ENCODE measurements around the gene WRAP53. TPM values are rescaled to one million over a fixed set of nuclear protein-coding genes. Genes with fewer than 3 reads are reported as not detected.

Gene WRAP53
- total and polyA plus RNA-seq, 9 donors = 1.1 to 10.1 (median 6.1) TPM

DNA sequence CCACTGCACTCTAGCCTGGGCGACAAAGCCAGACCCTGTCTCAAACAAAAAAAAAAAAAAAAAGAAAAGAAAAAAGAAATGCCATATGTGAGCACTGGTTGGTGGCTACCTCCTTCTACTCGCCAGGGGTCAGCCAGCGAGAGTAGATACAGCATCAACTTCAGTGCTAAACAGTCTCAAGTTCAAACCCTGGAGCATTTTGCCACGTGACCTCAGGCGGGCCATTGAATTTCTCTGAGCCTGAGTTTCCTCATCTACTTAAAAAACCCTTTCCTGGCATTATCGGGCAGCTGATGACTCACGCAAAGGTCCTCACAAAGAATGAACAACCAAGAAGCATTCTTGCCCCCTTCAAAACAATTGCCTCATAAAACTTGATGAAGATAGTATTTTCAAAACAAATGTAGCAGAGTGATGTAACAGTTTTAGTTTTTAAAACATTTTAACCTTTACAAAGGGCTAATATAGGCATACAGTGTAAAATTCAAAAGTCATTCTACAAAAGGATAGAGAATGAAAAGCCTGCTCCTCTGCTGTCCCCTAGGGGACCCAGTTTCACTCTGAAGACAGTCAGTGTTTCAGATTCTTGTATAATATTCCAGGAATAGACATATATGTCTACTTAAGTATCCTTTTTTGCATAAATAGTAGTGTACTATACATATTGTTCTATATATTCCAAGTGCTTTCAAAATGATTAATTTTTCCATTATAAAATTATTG lies 57.6 kb downstream of the WRAP53 start:
- Histone ChIP-seq H3K4me3 (no peak overlapping the region), H3K9me3 (no peaks in the 10 kb centered on the region), H3K27me3 (no peaks in the 10 kb centered on the region), H3K36me3 (no peaks in the 10 kb centered on the region), H3K4me1 (ENCODE audit: insufficient read depth) (peaks cover 3% of the 10 kb centered on the region), H3K27ac (no peak overlapping the region)
- 26 to 44% (median 28%) methylated on average over 7 of the region's 7 CpGs for WGBS, 3 donors
- intact Hi-C loops (cut with DNase I) = loop anchor here in 3 of 4 donors (5.0 to 10.0 kb wide), 4 partner anchors 71 to 309 kb away; partner anchors contain the start of genes CYB5D1 (in 1 of the 3), NAA38 (in 1 of the 3) and TMEM88 (in 1 of the 3)
- peak; percentile 29 to 56 (median 41) for DNase-seq
- TF ChIP-seq, protein P1, sequence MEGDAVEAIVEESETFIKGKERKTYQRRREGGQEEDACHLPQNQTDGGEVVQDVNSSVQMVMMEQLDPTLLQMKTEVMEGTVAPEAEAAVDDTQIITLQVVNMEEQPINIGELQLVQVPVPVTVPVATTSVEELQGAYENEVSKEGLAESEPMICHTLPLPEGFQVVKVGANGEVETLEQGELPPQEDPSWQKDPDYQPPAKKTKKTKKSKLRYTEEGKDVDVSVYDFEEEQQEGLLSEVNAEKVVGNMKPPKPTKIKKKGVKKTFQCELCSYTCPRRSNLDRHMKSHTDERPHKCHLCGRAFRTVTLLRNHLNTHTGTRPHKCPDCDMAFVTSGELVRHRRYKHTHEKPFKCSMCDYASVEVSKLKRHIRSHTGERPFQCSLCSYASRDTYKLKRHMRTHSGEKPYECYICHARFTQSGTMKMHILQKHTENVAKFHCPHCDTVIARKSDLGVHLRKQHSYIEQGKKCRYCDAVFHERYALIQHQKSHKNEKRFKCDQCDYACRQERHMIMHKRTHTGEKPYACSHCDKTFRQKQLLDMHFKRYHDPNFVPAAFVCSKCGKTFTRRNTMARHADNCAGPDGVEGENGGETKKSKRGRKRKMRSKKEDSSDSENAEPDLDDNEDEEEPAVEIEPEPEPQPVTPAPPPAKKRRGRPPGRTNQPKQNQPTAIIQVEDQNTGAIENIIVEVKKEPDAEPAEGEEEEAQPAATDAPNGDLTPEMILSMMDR (IDR thresholded peaks at IDR 0.05) = no peak
- TF ChIP-seq EP300 (IDR thresholded peaks at IDR 0.05) = no peak
- TF ChIP-seq POLR2A (IDR thresholded peaks at IDR 0.05) = no peak

GRCh38 chr17:7747635-7748071 lies 59.4 kb downstream of the WRAP53 start:
- H3K4me3 ChIP-seq = no peak overlapping the region
- DNase-seq = no peak
- H3K4me1 ChIP-seq (ENCODE audit: insufficient read depth) = peaks cover 3% of the 10 kb centered on the region
- H3K27ac ChIP-seq = no peak overlapping the region
- H3K27me3 ChIP-seq = no peaks in the 10 kb centered on the region
- TF ChIP-seq EP300 (IDR thresholded peaks at IDR 0.05) = no peak
- TF ChIP-seq, protein P1 (IDR thresholded peaks at IDR 0.05) = no peak
- no peak for TF ChIP-seq POLR2A (IDR thresholded peaks at IDR 0.05)
- WGBS, 3 donors = 5 to 16% (median 14%) methylated on average over 4 of the region's 4 CpGs
- no peaks in the 10 kb centered on the region for H3K36me3 ChIP-seq
- H3K9me3 ChIP-seq = no peaks in the 10 kb centered on the region
- intact Hi-C loops (cut with DNase I) = loop anchor here in 3 of 4 donors (5.0 to 10.0 kb wide), 4 partner anchors 70 to 307 kb away; partner anchors contain the start of genes CYB5D1 (in 1 of the 3), NAA38 (in 1 of the 3) and TMEM88 (in 1 of the 3)

DNA sequence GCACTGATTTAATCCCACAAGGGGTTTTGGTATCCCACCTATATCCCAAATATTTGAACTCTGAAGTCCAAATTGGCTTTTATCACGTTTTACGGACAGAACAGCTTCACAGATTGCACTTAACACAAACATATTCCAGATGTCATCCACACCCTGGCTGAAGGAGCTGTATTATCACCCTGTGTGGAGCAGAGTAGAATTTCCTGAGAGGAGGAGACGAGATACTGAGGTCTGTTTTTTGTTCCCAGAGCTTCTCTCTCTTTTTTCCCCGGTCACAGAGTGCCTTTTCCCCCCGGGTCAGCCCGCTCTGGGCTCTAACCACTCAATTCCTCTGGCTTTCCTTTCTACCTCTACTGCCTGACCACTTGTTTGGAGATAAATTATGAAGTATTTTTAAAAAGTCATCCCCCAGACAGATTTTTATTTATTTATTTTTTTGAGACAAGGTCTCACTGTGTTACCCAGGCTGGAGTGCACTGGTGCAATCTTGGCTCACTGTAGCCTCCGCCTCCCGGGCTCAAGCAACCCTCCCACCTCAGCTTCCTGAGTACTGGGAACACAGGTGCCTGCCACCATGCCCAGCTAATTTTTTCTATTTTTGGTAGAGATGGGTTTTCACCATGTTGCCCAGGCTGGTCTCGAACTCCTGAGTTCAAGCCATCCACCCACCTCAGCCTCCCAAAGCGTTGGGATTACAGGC lies 59.9 kb downstream of the WRAP53 start:
- intact Hi-C loops (cut with DNase I) = loop anchor here in 3 of 4 donors (5.0 to 10.0 kb wide), 4 partner anchors 69 to 307 kb away; partner anchors contain the start of genes CYB5D1 (in 1 of the 3), NAA38 (in 1 of the 3) and TMEM88 (in 1 of the 3)
- no peak overlapping the region for H3K4me3 ChIP-seq
- H3K27me3 ChIP-seq = no peaks in the 10 kb centered on the region
- no peak for TF ChIP-seq EP300 (IDR thresholded peaks at IDR 0.05)
- no peak for TF ChIP-seq POLR2A (IDR thresholded peaks at IDR 0.05)
- TF ChIP-seq, protein P1 (IDR thresholded peaks at IDR 0.05) = no peak
- peaks cover 3% of the 10 kb centered on the region for H3K4me1 ChIP-seq (ENCODE audit: insufficient read depth)
- H3K9me3 ChIP-seq = no peaks in the 10 kb centered on the region
- no peak overlapping the region for H3K27ac ChIP-seq
- DNase-seq = peak in 1 of 5 donors; percentile 17
- 14 to 22% (median 14%) methylated on average over 10 of the region's 10 CpGs for WGBS, 3 donors
- no peaks in the 10 kb centered on the region for H3K36me3 ChIP-seq

- DNase-seq = no peak
- TF ChIP-seq POLR2A (IDR thresholded peaks at IDR 0.05) (no peak), EP300 (IDR thresholded peaks at IDR 0.05) (no peak)
- TF ChIP-seq, protein P1 (IDR thresholded peaks at IDR 0.05) = no peak
- 27 to 31% (median 29%) methylated on average over 4 of the region's 4 CpGs for WGBS, 3 donors
- Histone ChIP-seq H3K27ac (no peak overlapping the region), H3K4me3 (no peak overlapping the region), H3K9me3 (no peaks in the 10 kb centered on the region), H3K36me3 (no peaks in the 10 kb centered on the region), H3K27me3 (no peaks in the 10 kb centered on the region), H3K4me1 (ENCODE audit: insufficient read depth) (peaks cover 3% of the 10 kb centered on the region)
- intact Hi-C loops (cut with DNase I) = no loop called here
Observed at GRCh38 chr17:7750321-7750821, 62.1 kb downstream of the WRAP53 start.
